Vagina (tissue), 2 donors: ENCODE measurements around the gene LRIT2. TPM values are rescaled to one million over a fixed set of nuclear protein-coding genes. Genes with fewer than 3 reads are reported as not detected.

Experiments used
- DNase-seq, 2 donors: peaks; one replicate each; pipeline ENCODE4 v3.0.0-alpha.2; 2017; ENCODE audit errors: extremely low spot score in 2 of 2
- H3K27ac ChIP-seq: fragments of 200-600 bp; sonication (generic); one replicate; pipeline ENCODE4 v1.5.1; 2019
- H3K27me3 ChIP-seq: fragments of 200-600 bp; sonication (generic); one replicate; pipeline ENCODE4 v1.5.1; 2019
- H3K36me3 ChIP-seq, 2 donors: fragments of 200-600 bp; sonication (generic); one replicate each; pipeline ENCODE4 v1.5.1; 2017 to 2019
- H3K4me1 ChIP-seq: fragments of 200-600 bp; sonication (generic); one replicate; pipeline ENCODE4 v1.5.1; 2019
- H3K4me3 ChIP-seq, 2 donors: fragments of 200-600 bp; sonication (generic); 1 replicate in 1 of 2; 2 replicates in 1 of 2; pipeline ENCODE4 v1.5.1; 2016 to 2019
- H3K9me3 ChIP-seq: fragments of 200-600 bp; sonication (generic); one replicate; pipeline ENCODE4 v1.5.1; 2019
- POLR2A ChIP-seq, 2 donors: fragments of 450-650 bp; IDR thresholded peaks; one replicate each; pipeline ENCODE4 v1.6.1; 2017; ENCODE audit warnings: antibody characterized with exemption in 2 of 2, mild to moderate bottlenecking in 2 of 2, moderate library complexity in 2 of 2
- POLR2AphosphoS5 ChIP-seq, 2 donors: sonication (generic); formaldehyde crosslinking; IDR thresholded peaks; one replicate each; pipeline ENCODE4 v1.9.0; 2017; ENCODE audit warnings: antibody characterized with exemption in 2 of 2, mild to moderate bottlenecking in 2 of 2, low read depth in 1 of 2; ENCODE audit not compliant: insufficient read depth in 1 of 2
- intact Hi-C: fragments of 100-400 bp; cut with DNase I; formaldehyde crosslinking; loops from one replicate; pipeline ENCODE4 v1.15.1; 2023
- total RNA-seq: library from RNA; depleted of rRNA; stranded (reverse); fragments of >200 nt; gene quantifications from one replicate; pipeline ENCODE4 v1.2.3, GENCODE V29; 2016
- TF ChIP-seq, protein P1 (sequence below), 3 experiments: fragments of 450-650 bp in 2 of 3; fragments of 200-600 bp in 1 of 3; sonication (generic) in 1 of 3; IDR thresholded peaks; one replicate each; pipeline ENCODE4 v1.5.1; 2017 to 2019; ENCODE audit warnings: antibody characterized with exemption in 3 of 3, mild to moderate bottlenecking in 2 of 3, moderate library complexity in 2 of 3

LRIT2 gene
- total RNA-seq, 1 donor from 2014 or later = not detected

DNA sequence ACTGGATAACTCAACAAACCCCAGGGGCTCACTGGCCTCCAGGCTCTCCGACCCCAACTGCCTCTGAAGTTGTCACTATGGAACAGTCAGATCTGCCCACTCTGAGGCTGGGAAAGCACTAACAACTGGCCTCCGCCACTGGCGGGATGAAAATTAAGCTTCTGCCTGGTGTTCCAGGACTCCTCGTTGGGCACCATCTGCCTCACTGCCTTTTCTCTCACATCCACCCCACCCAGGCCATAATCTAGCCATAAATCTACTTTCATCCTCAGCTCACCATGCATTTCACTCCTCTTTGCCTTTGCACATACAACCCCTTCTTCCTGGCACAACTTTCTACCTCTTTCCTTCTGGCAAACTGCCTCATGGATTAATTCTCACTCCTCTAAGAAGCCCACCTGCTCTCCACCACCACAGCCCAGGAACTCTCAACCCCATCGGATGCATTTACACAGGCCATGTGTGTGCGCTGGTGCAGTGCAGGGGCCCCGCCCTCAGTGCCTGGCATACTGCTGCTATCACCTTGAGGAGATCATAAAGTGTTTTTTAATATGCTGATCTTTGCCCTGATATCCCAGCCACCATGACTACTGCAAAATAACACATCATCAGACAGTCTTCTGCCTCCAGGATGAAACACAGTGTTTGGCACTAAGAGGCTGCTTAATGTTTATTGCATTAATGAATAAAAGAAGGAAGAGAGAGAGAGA is 27.0 kb downstream of the LRIT2 start:
- Histone ChIP-seq H3K9me3 (no peaks in the 10 kb centered on the region), H3K27ac (no peak overlapping the region), H3K4me3 (no peak overlapping the region), H3K4me1 (peaks cover 16% of the 10 kb centered on the region), H3K36me3 (no peaks in the 10 kb centered on the region), H3K27me3 (no peaks in the 10 kb centered on the region)
- DNase-seq = no peak
- intact Hi-C loops = no loop called here
- no peak for TF ChIP-seq POLR2AphosphoS5 (IDR thresholded peaks at IDR 0.05; ENCODE audit: insufficient read depth in 1 of 2, low read depth in 1 of 2)
- no peak for TF ChIP-seq POLR2A (IDR thresholded peaks at IDR 0.05)
- TF ChIP-seq, protein P1, sequence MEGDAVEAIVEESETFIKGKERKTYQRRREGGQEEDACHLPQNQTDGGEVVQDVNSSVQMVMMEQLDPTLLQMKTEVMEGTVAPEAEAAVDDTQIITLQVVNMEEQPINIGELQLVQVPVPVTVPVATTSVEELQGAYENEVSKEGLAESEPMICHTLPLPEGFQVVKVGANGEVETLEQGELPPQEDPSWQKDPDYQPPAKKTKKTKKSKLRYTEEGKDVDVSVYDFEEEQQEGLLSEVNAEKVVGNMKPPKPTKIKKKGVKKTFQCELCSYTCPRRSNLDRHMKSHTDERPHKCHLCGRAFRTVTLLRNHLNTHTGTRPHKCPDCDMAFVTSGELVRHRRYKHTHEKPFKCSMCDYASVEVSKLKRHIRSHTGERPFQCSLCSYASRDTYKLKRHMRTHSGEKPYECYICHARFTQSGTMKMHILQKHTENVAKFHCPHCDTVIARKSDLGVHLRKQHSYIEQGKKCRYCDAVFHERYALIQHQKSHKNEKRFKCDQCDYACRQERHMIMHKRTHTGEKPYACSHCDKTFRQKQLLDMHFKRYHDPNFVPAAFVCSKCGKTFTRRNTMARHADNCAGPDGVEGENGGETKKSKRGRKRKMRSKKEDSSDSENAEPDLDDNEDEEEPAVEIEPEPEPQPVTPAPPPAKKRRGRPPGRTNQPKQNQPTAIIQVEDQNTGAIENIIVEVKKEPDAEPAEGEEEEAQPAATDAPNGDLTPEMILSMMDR (IDR thresholded peaks at IDR 0.05) = no peak

DNA sequence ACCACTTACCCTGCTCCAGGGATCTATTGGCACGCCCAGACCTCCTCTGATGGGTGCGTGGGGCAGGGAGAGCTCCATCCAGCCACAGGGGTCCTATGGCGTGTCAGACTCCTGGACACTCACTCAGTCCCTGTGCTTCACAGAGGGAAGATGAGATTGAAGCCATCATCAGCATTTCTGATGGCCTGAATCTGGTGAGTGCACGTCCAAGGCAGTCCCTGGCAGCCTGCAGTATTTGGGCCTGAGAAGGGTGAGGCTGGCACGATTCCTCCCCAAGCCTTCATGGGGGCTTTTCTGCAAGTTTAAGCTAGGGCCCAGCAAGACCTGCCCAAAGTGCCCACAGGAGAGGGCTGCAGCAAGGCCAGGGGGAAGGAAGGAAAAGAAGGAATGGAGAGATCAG is 27.7 kb downstream of the LRIT2 start:
- H3K36me3 ChIP-seq = no peaks in the 10 kb centered on the region
- H3K9me3 ChIP-seq = no peaks in the 10 kb centered on the region
- intact Hi-C loops = no loop called here

DNA sequence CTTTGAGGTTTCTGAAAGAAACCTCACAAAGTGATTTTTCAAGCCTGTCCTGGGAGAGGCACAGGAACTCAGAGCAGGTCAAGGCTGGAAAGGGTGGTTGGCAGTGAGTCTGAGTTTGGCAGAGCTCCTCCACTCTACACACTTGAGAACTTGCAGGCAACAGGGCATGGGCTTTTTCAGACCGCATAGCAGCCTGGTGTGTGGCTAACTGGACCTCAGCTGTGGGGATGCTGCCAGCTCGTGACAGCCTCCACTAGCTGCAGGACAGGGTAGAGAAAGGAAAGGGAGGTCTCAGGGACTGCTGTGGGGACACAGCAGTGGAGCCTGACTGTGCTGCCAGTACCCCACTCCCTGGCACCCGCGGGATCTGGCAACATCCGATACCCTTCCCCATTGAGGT is 28.4 kb downstream of the LRIT2 start:
- TF ChIP-seq POLR2A (IDR thresholded peaks at IDR 0.05) (no peak), POLR2AphosphoS5 (IDR thresholded peaks at IDR 0.05; ENCODE audit: insufficient read depth in 1 of 2, low read depth in 1 of 2) (no peak)
- TF ChIP-seq, protein P1 (IDR thresholded peaks at IDR 0.05) = no peak
- no peak overlapping the region for H3K4me3 ChIP-seq
- H3K36me3 ChIP-seq = no peaks in the 10 kb centered on the region
- intact Hi-C loops = no loop called here
- H3K27me3 ChIP-seq = no peaks in the 10 kb centered on the region
- no peak for DNase-seq
- H3K27ac ChIP-seq = no peak overlapping the region
- no peaks in the 10 kb centered on the region for H3K9me3 ChIP-seq
- H3K4me1 ChIP-seq = peaks cover 16% of the 10 kb centered on the region

More for the DNA sequence above, 27.7 kb downstream of the LRIT2 start:
- TF ChIP-seq, protein P1 (IDR thresholded peaks at IDR 0.05) = no peak
- TF ChIP-seq POLR2AphosphoS5 (IDR thresholded peaks at IDR 0.05; ENCODE audit: insufficient read depth in 1 of 2, low read depth in 1 of 2) = no peak
- no peak for TF ChIP-seq POLR2A (IDR thresholded peaks at IDR 0.05)
- H3K27ac ChIP-seq = no peak overlapping the region
- H3K4me1 ChIP-seq = peaks cover 16% of the 10 kb centered on the region
- DNase-seq = no peak
- no peak overlapping the region for H3K4me3 ChIP-seq
- H3K27me3 ChIP-seq = no peaks in the 10 kb centered on the region

DNA sequence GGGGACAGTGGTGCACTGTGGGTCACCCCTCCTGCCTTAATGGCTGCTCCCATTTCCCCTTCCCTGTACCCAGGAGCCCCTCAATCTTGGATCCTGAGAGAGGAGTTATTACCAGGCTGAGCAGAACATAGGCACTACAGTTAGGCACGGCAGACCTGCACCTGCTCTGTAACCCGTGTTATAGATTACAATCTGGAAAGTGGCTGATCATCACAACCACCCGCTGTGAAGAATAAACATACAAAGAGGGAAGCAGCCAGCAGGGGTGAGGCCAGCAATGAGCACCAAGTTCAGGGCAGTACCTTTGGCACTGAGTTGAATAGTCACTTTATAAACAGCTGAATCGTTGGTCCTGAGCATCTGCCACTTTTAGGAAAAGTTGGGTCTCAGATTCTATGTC is 29.3 kb downstream of the LRIT2 start:
- no peak overlapping the region for H3K27ac ChIP-seq
- H3K36me3 ChIP-seq = no peaks in the 10 kb centered on the region
- no peak overlapping the region for H3K4me3 ChIP-seq
- no peaks in the 10 kb centered on the region for H3K27me3 ChIP-seq
- TF ChIP-seq POLR2AphosphoS5 (IDR thresholded peaks at IDR 0.05; ENCODE audit: insufficient read depth in 1 of 2, low read depth in 1 of 2) = no peak
- TF ChIP-seq, protein P1 (IDR thresholded peaks at IDR 0.05) = no peak
- no peak for TF ChIP-seq POLR2A (IDR thresholded peaks at IDR 0.05)
- no peaks in the 10 kb centered on the region for H3K9me3 ChIP-seq
- DNase-seq = no peak
- intact Hi-C loops = no loop called here
- peaks cover 16% of the 10 kb centered on the region for H3K4me1 ChIP-seq

DNA sequence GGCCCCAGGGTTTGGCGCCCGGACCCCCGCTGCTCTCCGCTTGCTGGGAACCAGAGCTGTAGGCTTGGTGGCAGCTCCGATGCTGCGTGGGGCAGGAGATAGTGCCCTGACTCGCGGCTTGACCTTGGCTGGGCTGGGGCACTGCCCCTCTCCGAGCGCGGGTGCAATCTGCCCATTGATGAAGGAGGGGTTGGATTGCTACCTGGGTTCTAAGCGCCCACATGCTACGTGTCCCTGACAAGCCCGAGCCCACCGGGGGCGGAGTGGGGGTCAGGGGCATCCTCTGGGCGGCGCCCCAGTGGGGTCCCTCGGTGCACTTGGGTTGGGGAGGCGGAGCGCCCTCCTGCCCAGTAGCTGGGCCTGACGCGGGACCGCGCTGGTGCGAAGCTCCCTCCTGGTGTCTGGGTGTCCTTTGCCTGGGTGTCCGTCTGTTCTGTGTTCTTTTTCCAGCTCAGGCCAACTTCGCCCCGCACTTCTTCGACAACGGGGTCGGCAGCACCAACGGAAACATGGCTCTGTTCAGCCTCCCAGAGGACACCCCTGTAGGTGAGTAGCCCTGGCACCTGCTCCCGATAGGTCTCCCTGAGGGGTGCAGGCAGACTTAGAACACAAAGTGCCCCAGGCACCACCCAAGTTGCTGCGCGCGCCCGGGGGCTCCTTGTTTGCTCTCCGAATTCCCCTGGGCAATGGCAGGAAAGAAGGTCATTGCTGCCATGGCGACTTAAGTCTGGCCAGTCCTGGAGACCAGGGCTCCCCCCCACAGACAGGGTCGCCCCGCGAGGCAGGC is 30.1 kb downstream of the LRIT2 start:
- Histone ChIP-seq H3K27ac (no peak overlapping the region), H3K36me3 (no peaks in the 10 kb centered on the region), H3K4me1 (peaks cover 16% of the 10 kb centered on the region), H3K4me3 (peak overlapping the region; percentile 42 to 43), H3K9me3 (no peaks in the 10 kb centered on the region), H3K27me3 (no peaks in the 10 kb centered on the region)
- intact Hi-C loops = no loop called here
- DNase-seq = no peak
- no peak for TF ChIP-seq POLR2A (IDR thresholded peaks at IDR 0.05)
- TF ChIP-seq, protein P1 (IDR thresholded peaks at IDR 0.05) = no peak
- no peak for TF ChIP-seq POLR2AphosphoS5 (IDR thresholded peaks at IDR 0.05; ENCODE audit: insufficient read depth in 1 of 2, low read depth in 1 of 2)
